ENCODE measurements around the gene ARSG.
A peak's percentile ranks its signal among the peaks of the same experiment; 100 is the strongest.

Gene ARSG

GRCh38 chr17:68451670-68452354, 160.5 kb downstream of the ARSG start:
- in situ Hi-C loops (cut with HindIII; ENCODE audit: low pct_ligation_motif_present, low pct_unique_long_range_greater_than_20kb, low sequenced_read_pairs): no loop called here
- DNase-seq: no peak

GRCh38 chr17:68452724-68453290, 161.5 kb downstream of the ARSG start:
- no peak for DNase-seq
- in situ Hi-C loops (cut with HindIII; ENCODE audit: low pct_ligation_motif_present, low pct_unique_long_range_greater_than_20kb, low sequenced_read_pairs): no loop called here

GRCh38 chr17:68453991-68454665, 162.8 kb downstream of the ARSG start:
- DNase-seq: no peak
- in situ Hi-C loops (cut with HindIII; ENCODE audit: low pct_ligation_motif_present, low pct_unique_long_range_greater_than_20kb, low sequenced_read_pairs): no loop called here

DNA sequence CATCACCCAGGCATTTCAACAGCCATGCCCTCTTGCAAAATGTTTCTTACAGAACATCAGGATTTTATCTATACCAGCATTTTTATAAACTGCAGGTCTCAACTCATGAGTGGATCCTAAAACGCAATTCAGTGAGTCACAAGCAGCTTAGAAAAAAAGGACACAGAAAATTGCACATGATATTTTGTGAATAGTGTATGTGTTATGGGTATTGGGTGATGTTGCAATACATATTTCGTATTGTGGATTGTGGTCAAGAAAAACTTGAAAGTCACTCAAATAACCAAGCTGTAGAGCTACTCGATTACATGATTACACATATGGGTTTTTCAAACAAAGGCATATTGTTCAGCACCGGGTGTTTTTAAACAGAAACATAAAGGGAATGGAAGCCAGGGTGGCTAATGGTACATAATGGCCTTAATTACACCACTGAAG, 164.6 kb downstream of the ARSG start:
- no peak for DNase-seq
- in situ Hi-C loops (cut with HindIII; ENCODE audit: low pct_ligation_motif_present, low pct_unique_long_range_greater_than_20kb, low sequenced_read_pairs): no loop called here

GRCh38 chr17:68456339-68457167, 165.3 kb downstream of the ARSG start:
- peak; percentile 94 for DNase-seq
- in situ Hi-C loops (cut with HindIII; ENCODE audit: low pct_ligation_motif_present, low pct_unique_long_range_greater_than_20kb, low sequenced_read_pairs): no loop called here

DNA sequence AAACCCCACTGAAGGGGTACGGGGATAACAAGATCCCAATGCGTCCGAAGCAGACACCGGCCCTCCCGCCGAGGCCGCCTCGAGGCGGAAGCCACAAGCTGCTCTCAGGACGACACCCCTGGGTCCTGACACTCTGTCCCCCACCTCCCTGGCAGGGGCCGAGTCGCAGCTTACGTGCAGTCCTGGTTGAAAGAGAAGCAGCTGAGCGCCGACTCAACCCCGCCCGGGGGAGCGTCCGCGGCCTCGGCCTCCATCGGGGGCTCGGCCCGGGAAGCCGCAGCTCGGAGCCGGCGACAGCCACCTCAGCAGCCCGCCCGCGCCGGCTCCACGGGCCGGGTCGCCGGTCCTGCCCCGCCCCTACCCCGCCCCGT, 165.9 kb downstream of the ARSG start, which contains the start of gene WIPI1:
WIPI1 (minus strand) TSS at position 329 of the 371 bp plus-strand sequence; CDS start at position 254, 75 bp downstream.
- no peak for DNase-seq
- in situ Hi-C loops (cut with HindIII; ENCODE audit: low pct_ligation_motif_present, low pct_unique_long_range_greater_than_20kb, low sequenced_read_pairs): no loop called here

GRCh38 chr17:68457539-68458259, 166.4 kb downstream of the ARSG start:
- peak; percentile 98 for DNase-seq
- in situ Hi-C loops (cut with HindIII; ENCODE audit: low pct_ligation_motif_present, low pct_unique_long_range_greater_than_20kb, low sequenced_read_pairs): no loop called here

- no peak for DNase-seq
- in situ Hi-C loops (cut with HindIII; ENCODE audit: low pct_ligation_motif_present, low pct_unique_long_range_greater_than_20kb, low sequenced_read_pairs): no loop called here
Observed at GRCh38 chr17:68458260-68459036, 167.2 kb downstream of the ARSG start.

DNA sequence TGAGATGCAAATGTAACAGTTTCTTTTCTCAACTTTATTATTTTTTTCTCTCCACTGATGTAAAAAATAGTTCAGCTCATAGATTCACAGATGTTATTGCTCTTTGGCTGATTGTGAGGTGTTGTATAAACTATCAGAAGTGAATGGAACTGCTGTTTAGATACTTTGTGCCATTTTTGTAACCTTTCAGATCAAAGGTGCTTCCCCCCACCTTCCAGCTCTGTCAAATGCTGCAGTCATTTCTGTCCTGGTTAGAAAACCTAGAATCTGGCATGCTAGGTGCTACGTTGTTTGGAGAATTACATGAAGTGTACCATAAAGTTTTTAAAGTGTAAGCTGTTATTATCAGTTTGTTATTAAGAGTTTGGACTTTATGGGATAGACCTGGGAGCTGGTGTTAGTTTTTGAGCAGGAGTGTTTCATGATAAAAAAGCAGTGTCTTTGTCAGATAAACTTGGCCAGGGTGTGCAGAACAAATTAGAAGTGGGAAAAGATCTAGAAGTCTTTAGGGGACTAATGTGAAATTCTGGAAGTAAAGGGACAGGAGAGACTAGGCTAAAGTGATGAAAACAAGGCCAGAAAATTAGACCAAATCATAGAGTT, 167.8 kb downstream of the ARSG start:
- DNase-seq: no peak

GRCh38 chr17:68460146-68460545, 168.9 kb downstream of the ARSG start:
- in situ Hi-C loops (cut with HindIII; ENCODE audit: low pct_ligation_motif_present, low pct_unique_long_range_greater_than_20kb, low sequenced_read_pairs): no loop called here
- DNase-seq: no peak

More for the DNA sequence above, 167.8 kb downstream of the ARSG start:
- in situ Hi-C loops (cut with HindIII; ENCODE audit: low pct_ligation_motif_present, low pct_unique_long_range_greater_than_20kb, low sequenced_read_pairs): no loop called here

DNA sequence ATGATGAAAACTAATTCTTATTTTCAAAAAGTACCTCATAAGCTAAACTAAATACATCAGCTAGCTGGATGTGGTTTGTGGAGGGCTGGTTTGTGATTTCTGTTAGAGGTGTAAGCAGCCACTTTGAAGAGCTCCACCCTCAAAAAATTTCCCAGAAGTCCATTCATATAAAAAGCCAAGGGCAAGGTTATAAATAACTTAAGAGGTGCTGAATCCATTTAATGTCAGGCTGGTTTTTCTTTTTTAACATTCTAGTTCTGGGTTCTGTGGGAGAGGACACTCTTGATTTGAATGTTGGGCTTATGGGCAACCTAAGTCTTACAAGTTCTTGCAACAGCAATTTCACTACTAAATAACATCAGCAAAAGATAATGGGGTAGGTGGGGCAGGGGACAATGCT, 169.4 kb downstream of the ARSG start:
- DNase-seq: no peak
- in situ Hi-C loops (cut with HindIII; ENCODE audit: low pct_ligation_motif_present, low pct_unique_long_range_greater_than_20kb, low sequenced_read_pairs): no loop called here

DNA sequence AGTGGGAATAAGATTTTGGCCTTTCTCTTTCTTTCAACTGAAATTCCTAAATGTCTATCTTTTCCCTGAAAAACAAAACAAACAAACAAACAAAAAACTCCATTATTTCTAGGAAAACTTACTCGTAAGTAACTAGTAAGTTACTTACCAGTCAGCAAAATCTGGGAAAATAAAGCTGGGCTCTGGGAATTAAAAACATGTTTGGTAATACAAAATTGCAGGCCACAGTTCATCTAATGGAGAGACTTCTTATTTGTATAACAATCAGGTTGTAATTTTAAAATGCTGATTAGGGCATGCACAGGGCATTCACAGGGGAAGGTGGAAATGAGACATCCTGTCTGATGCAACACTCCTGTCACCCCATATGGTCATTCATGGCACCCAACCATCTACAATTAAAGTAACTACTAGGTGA, 169.8 kb downstream of the ARSG start:
- in situ Hi-C loops (cut with HindIII; ENCODE audit: low pct_ligation_motif_present, low pct_unique_long_range_greater_than_20kb, low sequenced_read_pairs): no loop called here
- DNase-seq: peak; percentile 9

DNA sequence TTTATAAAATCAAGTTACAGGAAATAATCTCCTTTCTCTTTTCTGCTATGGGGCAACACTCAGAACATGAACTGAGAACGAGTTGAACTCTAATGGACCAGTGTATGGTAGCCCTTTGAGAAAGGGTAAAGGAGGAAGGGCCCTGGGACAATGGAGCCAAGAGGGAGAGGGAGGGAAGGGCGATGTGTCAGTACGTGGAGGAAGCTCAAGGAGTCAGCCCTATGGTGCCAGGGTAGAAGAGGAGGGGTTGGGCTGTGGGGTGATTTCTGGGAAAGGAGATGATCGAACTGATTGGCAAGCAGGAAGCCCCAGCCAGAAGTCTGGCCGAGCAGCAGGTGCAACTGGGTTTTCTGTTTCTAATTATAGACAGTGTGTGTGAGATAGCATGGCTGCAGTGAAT, 170.3 kb downstream of the ARSG start:
- DNase-seq: no peak
- in situ Hi-C loops (cut with HindIII; ENCODE audit: low pct_ligation_motif_present, low pct_unique_long_range_greater_than_20kb, low sequenced_read_pairs): no loop called here

GRCh38 chr17:68462381-68463210, 171.3 kb downstream of the ARSG start:
- DNase-seq: peak; percentile 95
- in situ Hi-C loops (cut with HindIII; ENCODE audit: low pct_ligation_motif_present, low pct_unique_long_range_greater_than_20kb, low sequenced_read_pairs): no loop called here

DNA sequence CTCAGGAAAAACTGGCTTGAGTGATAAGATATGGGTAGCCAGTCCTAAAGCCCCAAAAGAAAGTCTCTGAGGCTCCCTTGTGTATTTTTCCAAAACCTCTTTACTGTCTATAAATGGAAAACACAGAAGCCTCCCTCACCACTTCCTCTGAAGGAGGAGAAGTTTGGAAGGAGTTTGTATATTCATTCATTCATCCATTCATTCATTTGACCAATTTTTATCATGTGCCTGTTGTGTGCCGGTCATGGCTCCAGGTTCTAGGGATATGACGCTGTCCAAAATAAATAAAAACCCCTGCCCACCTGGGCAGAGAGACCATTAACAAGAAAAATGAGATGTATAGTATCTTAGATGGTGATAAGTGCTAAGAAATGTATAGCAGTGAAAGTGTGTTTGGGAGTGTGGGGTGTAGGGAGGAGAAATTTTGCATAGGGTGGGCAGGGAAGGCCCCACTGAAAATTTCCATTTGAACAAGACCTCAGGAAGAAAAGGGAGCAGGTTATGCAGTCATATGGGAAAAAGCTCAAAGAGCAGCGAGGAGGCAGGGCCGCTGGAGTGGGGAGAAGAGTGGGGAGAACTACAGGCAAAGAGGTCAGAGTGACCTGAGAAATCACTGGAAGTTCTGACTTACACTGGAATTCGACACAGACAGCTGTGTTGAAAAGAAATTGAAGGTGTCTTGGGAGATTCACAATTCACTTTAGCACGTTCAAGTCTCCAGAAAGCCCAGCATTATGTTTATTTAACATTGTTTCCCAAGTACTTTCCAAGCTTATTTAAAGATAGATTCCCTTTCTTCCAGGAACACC, 172.1 kb downstream of the ARSG start:
- DNase-seq: no peak
- in situ Hi-C loops (cut with HindIII; ENCODE audit: low pct_ligation_motif_present, low pct_unique_long_range_greater_than_20kb, low sequenced_read_pairs): no loop called here

DNA sequence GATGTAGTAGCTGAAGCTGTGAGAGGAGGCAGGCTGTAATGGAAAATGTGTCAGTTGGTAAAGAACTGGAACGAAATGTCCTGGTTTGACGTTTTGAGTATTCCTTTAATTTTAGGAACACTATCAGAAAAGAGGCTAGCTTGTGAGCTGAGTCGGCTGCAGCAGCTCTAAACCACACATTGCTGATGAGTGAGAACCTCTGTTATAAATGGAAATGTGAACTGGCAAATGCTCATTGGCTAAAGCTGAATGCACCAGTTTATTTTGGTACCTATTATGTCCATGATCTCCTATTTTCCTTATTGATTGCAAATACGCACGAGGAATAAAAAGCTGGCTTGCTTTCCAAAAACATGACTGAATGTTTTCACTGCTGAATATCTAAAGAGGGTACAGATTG, 177.0 kb downstream of the ARSG start:
- in situ Hi-C loops (cut with HindIII; ENCODE audit: low pct_ligation_motif_present, low pct_unique_long_range_greater_than_20kb, low sequenced_read_pairs): no loop called here
- no peak for DNase-seq
